Transverse colon (tissue), 4 donors: ENCODE data around the gene CIDEA. TPM values are rescaled to one million over a fixed set of nuclear protein-coding genes. Genes with fewer than 3 reads are reported as not detected.
"Not testable (repeated sequence)": the region's sequence is repeated elsewhere in the genome, so short reads cannot be mapped to it uniquely, and the experiment has no call there.

Experiments
- DNase-seq: peaks from one replicate; pipeline ENCODE4 v3.0.0-alpha.2; 2019
- H3K27ac ChIP-seq, 4 donors: fragments of 200-600 bp; sonication (generic); 2 replicates each; pipeline ENCODE4 v1.5.1; 2016 to 2018; ENCODE audit warnings: inconsistent platforms in 4 of 4
- H3K27me3 ChIP-seq: fragments of 200-600 bp; sonication (generic); 2 replicates; pipeline ENCODE4 v1.5.1; 2017; ENCODE audit warnings: inconsistent platforms
- H3K36me3 ChIP-seq, 4 donors: fragments of 200-600 bp; sonication (generic); 2 replicates each; pipeline ENCODE4 v1.5.1; 2017 to 2019; ENCODE audit warnings: inconsistent platforms in 4 of 4
- H3K4me1 ChIP-seq, 4 donors: fragments of 200-600 bp; sonication (generic); 2 replicates each; pipeline ENCODE4 v1.5.1; 2017 to 2020; ENCODE audit warnings: inconsistent platforms in 4 of 4
- H3K4me3 ChIP-seq, 4 donors: fragments of 200-600 bp; sonication (generic); 1 replicate in 1 of 4; 2 replicates in 3 of 4; pipeline versions ENCODE4 v1.5.1 to v1.6.1; 2017 to 2019; ENCODE audit warnings: inconsistent platforms in 4 of 4
- H3K9me3 ChIP-seq, 2 donors: fragments of 200-600 bp; sonication (generic); 2 replicates each; pipeline ENCODE4 v1.5.1; 2017 to 2019; ENCODE audit warnings: inconsistent platforms in 2 of 2
- CTCF ChIP-seq, 5 experiments: fragments of 200-600 bp in 3 of 5; fragments of 450-650 bp in 2 of 5; sonication (generic) in 3 of 5; IDR thresholded peaks; 1 replicate in 2 of 5; 2 replicates in 3 of 5; pipeline ENCODE4 v1.5.1; 2016 to 2017; ENCODE audit warnings: antibody characterized with exemption in 5 of 5, inconsistent platforms in 3 of 5, mild to moderate bottlenecking in 2 of 5, moderate library complexity in 1 of 5
- EP300 ChIP-seq: sonication (generic); formaldehyde crosslinking; IDR thresholded peaks from one replicate; pipeline ENCODE4 v1.6.1; 2017; ENCODE audit warnings: antibody characterized with exemption, low read depth
- POLR2A ChIP-seq: fragments of 450-650 bp; IDR thresholded peaks from one replicate; pipeline ENCODE4 v1.6.1; 2016; ENCODE audit warnings: antibody characterized with exemption, mild to moderate bottlenecking, moderate library complexity
- POLR2AphosphoS5 ChIP-seq, 3 donors: sonication (generic); formaldehyde crosslinking; IDR thresholded peaks; one replicate each; pipeline ENCODE4 v1.6.1; 2016; ENCODE audit warnings: antibody characterized with exemption in 3 of 3
- WGBS, 2 donors: methylation state at CpG; one replicate each; pipeline ENCODE4 v1.1.5; 2018; ENCODE audit warnings: low coverage in 1 of 2; 5-methylcytosine and 5-hydroxymethylcytosine counted together
- in situ Hi-C, 4 donors: fragments of 200-750 bp; cut with MboI; loops; one replicate each; pipeline versions ENCODE4 v1.15.0 to v1.15.1; 2017; ENCODE audit warnings: low sequenced_read_pairs in 3 of 4, low pct_ligation_motif_present in 1 of 4, low pct_unique_long_range_greater_than_20kb in 1 of 4
- intact Hi-C: fragments of 100-400 bp; cut with DNase I; formaldehyde crosslinking; loops from one replicate; pipeline ENCODE4 v1.15.1; 2023; ENCODE audit warnings: low total_unique reads
- total RNA-seq, 4 donors: library from RNA; depleted of rRNA; stranded (reverse); fragments of >200 nt; gene quantifications; one replicate each; pipeline ENCODE4 v1.1.0, GENCODE V29; 2016

Gene CIDEA
- total RNA-seq, 4 donors from 2014 or later, result 0.68 to 3.8 (median 3.7) TPM; not detected in 1

- H3K4me3 ChIP-seq, H3K27me3 ChIP-seq, H3K4me1 ChIP-seq, DNase-seq, intact Hi-C loops, H3K36me3 ChIP-seq, H3K9me3 ChIP-seq, H3K27ac ChIP-seq: not testable (repeated sequence)
- in situ Hi-C loops, result loop anchor here in 2 of 4 donors (5.0 to 25.0 kb wide), 2 partner anchors 1615 to 1620 kb away; no protein-coding TSS in a partner anchor
- WGBS, 2 donors, result 75% methylated on average over 1 of the region's 2 CpGs; no CpG with 5 or more reads in 1 of the 2 donors
These were observed 27.4 kb upstream of the CIDEA start for GRCh38 chr18:12226807-12227206.

- intact Hi-C loops, H3K36me3 ChIP-seq, H3K9me3 ChIP-seq, H3K27me3 ChIP-seq, H3K4me1 ChIP-seq, H3K27ac ChIP-seq, DNase-seq, H3K4me3 ChIP-seq: not testable (repeated sequence)
- WGBS, 2 donors, result 74 to 80% methylated on average over 1 to 6 of the region's 27 CpGs
- in situ Hi-C loops, result loop anchor here in 2 of 4 donors (5.0 to 25.0 kb wide), 2 partner anchors 1615 to 1620 kb away; no protein-coding TSS in a partner anchor
These were observed 26.6 kb upstream of the CIDEA start for GRCh38 chr18:12227399-12228186.

GRCh38 chr18:12228308-12228707 lies 25.9 kb upstream of the CIDEA start:
- H3K4me1 ChIP-seq, intact Hi-C loops, DNase-seq, H3K4me3 ChIP-seq, H3K9me3 ChIP-seq, H3K36me3 ChIP-seq, H3K27me3 ChIP-seq, H3K27ac ChIP-seq: not testable (repeated sequence)
- WGBS, 2 donors, result 61% methylated on average over 2 of the region's 3 CpGs; no CpG with 5 or more reads in 1 of the 2 donors
- in situ Hi-C loops, result loop anchor here in 2 of 4 donors (5.0 to 25.0 kb wide), 2 partner anchors 1616 to 1621 kb away; no protein-coding TSS in a partner anchor

GRCh38 chr18:12230561-12230960 lies 23.6 kb upstream of the CIDEA start:
- in situ Hi-C loops, result loop anchor here in 2 of 4 donors (10.0 to 25.0 kb wide), 3 partner anchors 136 to 1626 kb away; partner anchors contain the start of gene ANKRD62 (in 1 of the 2)
- H3K4me1 ChIP-seq, H3K27me3 ChIP-seq, DNase-seq, H3K27ac ChIP-seq, H3K9me3 ChIP-seq, H3K36me3 ChIP-seq, intact Hi-C loops, H3K4me3 ChIP-seq: not testable (repeated sequence)
- WGBS, 2 donors, result 88 to 93% methylated on average over 3 to 8 of the region's 8 CpGs

GRCh38 chr18:12231040-12231882 lies 22.9 kb upstream of the CIDEA start:
- TF ChIP-seq POLR2A, result no peak
- no peak for TF ChIP-seq EP300
- no peak for TF ChIP-seq POLR2AphosphoS5 (IDR thresholded peaks at IDR 0.05)
- TF ChIP-seq CTCF (IDR thresholded peaks at IDR 0.05), result no peak
- intact Hi-C loops, result no loop called here
- WGBS, 2 donors, result 81 to 85% methylated on average over 2 to 16 of the region's 17 CpGs

GRCh38 chr18:12231986-12232385 lies 22.2 kb upstream of the CIDEA start:
- 84% methylated on average over 9 of the region's 9 CpGs; no CpG with 5 or more reads in 1 of the 2 donors for WGBS, 2 donors
- DNase-seq, result no peak
- TF ChIP-seq POLR2AphosphoS5 (IDR thresholded peaks at IDR 0.05) (no peak), CTCF (IDR thresholded peaks at IDR 0.05) (no peak), POLR2A (no peak), EP300 (no peak)
- H3K36me3 ChIP-seq, result no peaks in the 10 kb centered on the region
- intact Hi-C loops, result no loop called here
- in situ Hi-C loops, result loop anchor here in 2 of 4 donors (10.0 to 25.0 kb wide), 3 partner anchors 137 to 1627 kb away; partner anchors contain the start of gene ANKRD62 (in 1 of the 2)
- no peaks in the 10 kb centered on the region for H3K27me3 ChIP-seq
- no peaks in the 10 kb centered on the region for H3K4me1 ChIP-seq
- no peak overlapping the region for H3K27ac ChIP-seq
- no peak overlapping the region for H3K4me3 ChIP-seq
- H3K9me3 ChIP-seq, result no peaks in the 10 kb centered on the region

More at GRCh38 chr18:12231040-12231882, 22.9 kb upstream of the CIDEA start:
- no peaks in the 10 kb centered on the region for H3K9me3 ChIP-seq
- DNase-seq, result no peak
- H3K27me3 ChIP-seq, result no peaks in the 10 kb centered on the region
- no peak overlapping the region for H3K27ac ChIP-seq
- in situ Hi-C loops, result loop anchor here in 2 of 4 donors (10.0 to 25.0 kb wide), 3 partner anchors 136 to 1626 kb away; partner anchors contain the start of gene ANKRD62 (in 1 of the 2)
- H3K36me3 ChIP-seq, result no peaks in the 10 kb centered on the region
- no peak overlapping the region for H3K4me3 ChIP-seq
- no peaks in the 10 kb centered on the region for H3K4me1 ChIP-seq
